ENCODE measurements around the gene ZNF334.

GRCh38 chr20:46520540-46520939 is 7.2 kb upstream of the ZNF334 start:
- TF ChIP-seq CTCF (IDR thresholded peaks at IDR 0.05) (no peak), ZFX (IDR thresholded peaks at IDR 0.05; ENCODE audit: borderline replicate concordance) (no peak)

Measured in 22Rv1 (cell line).